Stimulated activated naive B cell treated with anti-CD40 and anti-IgM and Interleukin-4, amounts not matched to agents 10 μg/mL and 1 μg/mL and 100 μg/mL, for 72 hours (primary cell): ENCODE measurements around the gene MAEA.
A peak's percentile ranks its signal among the peaks of the same experiment; 100 is the strongest.

Experiments used
- ATAC-seq, 2 donors: fragments of 150-1000 bp; cut with Tn5 transposase; replicated peaks; 2 replicates each; pipeline ENCODE4 v1.10.0; 2021; ENCODE audit warnings: moderate library complexity in 1 of 2
- DNase-seq: peaks from one replicate; pipeline ENCODE4 v3.0.0; 2021
- H3K27ac Mint-ChIP-seq: one replicate; pipeline ENCODE4 v1.8.0; 2022; ENCODE audit warnings: mild to moderate bottlenecking, mixed read lengths
- H3K27me3 Mint-ChIP-seq, 2 donors: one replicate each; pipeline ENCODE4 v1.8.0; 2022; ENCODE audit warnings: mixed read lengths in 2 of 2
- H3K36me3 Mint-ChIP-seq, 2 donors: one replicate each; pipeline ENCODE4 v1.8.0; 2022; ENCODE audit warnings: mixed read lengths in 2 of 2, mild to moderate bottlenecking in 1 of 2
- H3K4me1 Mint-ChIP-seq, 2 donors: one replicate each; pipeline ENCODE4 v1.8.0; 2022; ENCODE audit warnings: mixed read lengths in 2 of 2, mild to moderate bottlenecking in 1 of 2
- H3K4me3 Mint-ChIP-seq, 2 donors: one replicate each; pipeline ENCODE4 v1.8.0; 2022; ENCODE audit warnings: mild to moderate bottlenecking in 2 of 2, mixed read lengths in 2 of 2, moderate library complexity in 1 of 2
- H3K9me3 Mint-ChIP-seq, 2 donors: one replicate each; pipeline ENCODE4 v1.8.0; 2022; ENCODE audit warnings: mixed read lengths in 2 of 2, mild to moderate bottlenecking in 1 of 2

The MAEA gene

GRCh38 chr4:1310031-1310795 lies 20.5 kb downstream of the MAEA start:
- Mint-ChIP-seq H3K9me3 (no peaks in the 10 kb centered on the region), H3K4me3 (no peak overlapping the region), H3K27ac (peak overlapping the region; percentile 69), H3K36me3 (peaks cover 38 to 57% of the 10 kb centered on the region in 2 donors), H3K27me3 (no peaks in the 10 kb centered on the region), H3K4me1 (peaks cover 41 to 50% of the 10 kb centered on the region in 2 donors)
- DNase-seq (no peak), ATAC-seq (no peak)

DNA sequence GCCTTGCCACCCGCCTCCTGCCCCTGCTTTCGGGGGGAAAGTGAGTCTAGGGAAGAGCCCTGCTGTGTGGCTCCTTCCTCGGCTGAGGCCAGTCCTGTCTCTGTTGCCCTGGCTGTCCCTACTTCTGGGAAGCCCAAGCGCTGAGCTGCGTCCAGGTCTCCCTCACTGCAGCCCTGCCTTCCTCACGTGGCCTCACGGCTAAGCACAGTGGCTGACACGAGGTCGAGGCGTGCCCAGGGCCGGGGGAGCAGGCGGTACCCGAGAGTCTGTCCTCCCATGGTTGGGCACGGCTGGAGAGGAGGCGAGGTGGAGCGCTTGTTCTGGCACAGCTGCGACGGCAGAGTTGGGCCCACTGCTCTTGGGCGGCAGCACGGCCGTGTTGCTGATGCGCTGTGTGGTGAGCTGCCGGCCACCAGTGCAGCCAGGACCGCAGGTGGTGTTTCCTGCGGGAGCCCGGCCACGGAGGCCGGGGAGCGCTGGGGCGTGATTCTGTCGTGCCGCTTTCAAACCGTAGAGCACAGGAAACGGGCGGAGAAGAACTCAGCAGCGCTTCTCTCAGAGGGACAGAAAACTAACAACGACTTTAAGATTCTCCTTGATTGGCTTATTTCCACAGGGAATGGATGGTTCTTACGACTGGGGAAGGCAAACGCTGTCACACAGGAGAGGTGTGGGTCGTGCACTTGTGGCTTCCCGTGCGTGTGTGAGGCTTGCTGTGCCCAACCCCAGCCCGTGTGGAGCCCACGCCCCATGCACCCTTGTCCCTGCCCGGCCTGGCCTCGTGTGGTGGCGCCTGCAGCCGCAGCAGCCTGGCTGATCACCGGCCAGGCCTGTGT lies 21.3 kb downstream of the MAEA start:
- peaks cover 36 to 45% of the 10 kb centered on the region in 2 donors for H3K4me1 Mint-ChIP-seq
- no peak for DNase-seq
- no peaks in the 10 kb centered on the region for H3K27me3 Mint-ChIP-seq
- H3K27ac Mint-ChIP-seq, result no peak overlapping the region
- H3K36me3 Mint-ChIP-seq, result peaks cover 41 to 54% of the 10 kb centered on the region in 2 donors
- H3K4me3 Mint-ChIP-seq, result no peak overlapping the region
- no peak for ATAC-seq
- H3K9me3 Mint-ChIP-seq, result no peaks in the 10 kb centered on the region

GRCh38 chr4:1312821-1313640 lies 23.3 kb downstream of the MAEA start:
- Mint-ChIP-seq H3K36me3 (peaks cover 50 to 60% of the 10 kb centered on the region in 2 donors), H3K27ac (no peak overlapping the region), H3K4me1 (peaks cover 20 to 30% of the 10 kb centered on the region in 2 donors)

GRCh38 chr4:1315306-1315705 lies 25.6 kb downstream of the MAEA start:
- ATAC-seq (no peak), DNase-seq (no peak)
- Mint-ChIP-seq H3K4me1 (peaks cover 6 to 8% of the 10 kb centered on the region in 2 donors), H3K27ac (no peak overlapping the region), H3K27me3 (no peaks in the 10 kb centered on the region), H3K36me3 (peaks cover 52 to 62% of the 10 kb centered on the region in 2 donors), H3K9me3 (no peaks in the 10 kb centered on the region), H3K4me3 (no peak overlapping the region)

More at GRCh38 chr4:1312821-1313640, 23.3 kb downstream of the MAEA start:
- Mint-ChIP-seq H3K27me3 (no peaks in the 10 kb centered on the region), H3K9me3 (no peaks in the 10 kb centered on the region), H3K4me3 (no peak overlapping the region)
- no peak for ATAC-seq
- DNase-seq, result no peak

DNA sequence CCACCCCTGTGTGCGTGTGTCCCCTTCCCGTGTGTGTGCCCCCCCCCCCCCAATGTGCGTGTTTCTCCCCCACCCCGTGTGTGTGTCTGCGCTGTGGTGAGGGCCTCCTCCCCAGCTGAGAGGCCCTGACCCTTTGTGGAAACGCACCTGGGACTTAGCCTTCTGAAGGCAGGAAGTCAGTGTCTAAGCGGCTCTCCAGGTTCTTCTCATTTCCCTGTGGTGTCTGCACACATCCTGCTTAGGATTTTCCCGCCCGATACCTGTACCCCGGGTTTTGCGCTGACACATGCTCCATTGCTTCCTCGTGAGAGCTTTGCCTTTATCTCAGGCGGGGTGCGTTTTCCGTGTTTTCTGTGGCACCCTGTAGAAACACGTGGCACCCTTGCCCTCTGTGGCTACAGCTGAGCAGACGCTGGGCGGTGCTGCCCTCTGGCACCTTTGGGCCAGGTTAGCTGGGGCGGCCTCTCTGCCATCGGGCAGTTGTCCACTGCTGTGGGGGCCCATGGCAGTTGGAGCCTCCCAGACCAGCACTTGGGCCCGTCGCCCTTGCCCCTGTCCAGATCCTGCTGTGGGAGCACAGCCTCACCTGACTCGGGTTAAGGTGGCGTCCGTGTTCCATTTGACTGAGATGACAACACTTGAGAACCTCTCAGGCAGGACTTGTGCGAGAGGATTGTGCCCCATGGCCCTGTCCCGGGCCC lies 26.3 kb downstream of the MAEA start:
- DNase-seq, result no peak
- no peak for ATAC-seq
- Mint-ChIP-seq H3K4me1 (peaks cover 4% of the 10 kb centered on the region in 2 donors), H3K4me3 (no peak overlapping the region), H3K27me3 (no peaks in the 10 kb centered on the region), H3K9me3 (no peaks in the 10 kb centered on the region), H3K36me3 (peaks cover 52 to 67% of the 10 kb centered on the region in 2 donors), H3K27ac (no peak overlapping the region)

DNA sequence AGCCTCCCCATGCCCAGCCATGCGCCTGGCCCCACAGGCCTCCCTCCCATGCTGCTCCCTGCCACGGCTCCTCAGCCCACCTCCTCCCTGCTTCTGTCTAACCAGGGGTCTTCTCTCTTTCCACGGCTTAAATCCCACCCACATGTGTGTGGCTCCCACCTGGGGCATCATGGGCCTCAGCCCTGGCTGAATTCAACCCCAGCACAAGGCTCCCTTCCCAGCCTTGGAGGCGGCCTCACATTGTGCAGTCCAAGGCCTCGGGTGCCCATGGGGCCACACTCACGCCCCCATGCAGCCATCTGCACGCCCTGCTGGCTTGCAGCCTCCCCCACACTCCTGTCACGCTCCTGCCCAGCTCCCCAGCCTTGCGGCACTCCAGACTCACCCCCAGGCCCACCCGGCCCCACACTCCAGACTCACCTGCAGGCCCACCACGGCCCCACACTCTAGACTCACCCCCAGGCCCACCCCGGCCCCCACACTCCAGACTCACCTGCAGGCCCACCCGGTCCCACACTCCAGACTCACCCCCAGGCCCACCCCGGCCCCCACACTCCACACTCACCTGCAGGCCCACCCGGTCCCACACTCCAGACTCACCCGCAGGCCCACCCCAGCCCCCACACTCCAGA lies 27.0 kb downstream of the MAEA start:
- no peak for ATAC-seq

GRCh38 chr4:1317177-1318045 lies 27.7 kb downstream of the MAEA start:
- Mint-ChIP-seq H3K4me3 (no peak overlapping the region), H3K27ac (no peak overlapping the region), H3K36me3 (peaks cover 48 to 69% of the 10 kb centered on the region in 2 donors), H3K27me3 (no peaks in the 10 kb centered on the region), H3K9me3 (no peaks in the 10 kb centered on the region), H3K4me1 (peaks cover 4% of the 10 kb centered on the region in 2 donors)
- ATAC-seq (no peak), DNase-seq (no peak)

More for the DNA sequence above, 27.0 kb downstream of the MAEA start:
- no peak for DNase-seq
- Mint-ChIP-seq H3K36me3 (peaks cover 53 to 69% of the 10 kb centered on the region in 2 donors), H3K4me3 (no peak overlapping the region), H3K9me3 (no peaks in the 10 kb centered on the region), H3K27ac (no peak overlapping the region), H3K4me1 (peaks cover 4% of the 10 kb centered on the region in 2 donors), H3K27me3 (no peaks in the 10 kb centered on the region)

DNA sequence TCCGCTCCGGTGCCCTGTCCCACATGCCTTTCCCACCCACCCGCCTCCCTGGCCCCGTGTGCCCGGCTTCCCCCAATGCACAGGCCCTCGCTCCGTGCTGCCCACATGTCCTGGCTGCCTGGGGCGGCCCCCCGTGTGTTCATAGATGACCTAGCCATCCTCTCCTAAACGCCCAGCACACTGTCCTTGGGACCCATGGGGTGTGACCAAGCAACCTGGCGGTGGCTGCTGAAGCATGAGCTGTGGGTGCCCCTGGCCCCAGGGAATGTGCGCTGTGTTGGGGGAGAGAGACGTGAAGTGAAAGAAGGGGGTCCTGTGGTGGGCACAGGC lies 28.3 kb downstream of the MAEA start:
- Mint-ChIP-seq H3K4me3 (no peak overlapping the region), H3K9me3 (no peaks in the 10 kb centered on the region), H3K27ac (peak overlapping the region; percentile 42), H3K27me3 (no peaks in the 10 kb centered on the region), H3K4me1 (peaks cover 4% of the 10 kb centered on the region in 2 donors), H3K36me3 (peaks cover 43 to 66% of the 10 kb centered on the region in 2 donors)
- no peak for DNase-seq
- no peak for ATAC-seq

DNA sequence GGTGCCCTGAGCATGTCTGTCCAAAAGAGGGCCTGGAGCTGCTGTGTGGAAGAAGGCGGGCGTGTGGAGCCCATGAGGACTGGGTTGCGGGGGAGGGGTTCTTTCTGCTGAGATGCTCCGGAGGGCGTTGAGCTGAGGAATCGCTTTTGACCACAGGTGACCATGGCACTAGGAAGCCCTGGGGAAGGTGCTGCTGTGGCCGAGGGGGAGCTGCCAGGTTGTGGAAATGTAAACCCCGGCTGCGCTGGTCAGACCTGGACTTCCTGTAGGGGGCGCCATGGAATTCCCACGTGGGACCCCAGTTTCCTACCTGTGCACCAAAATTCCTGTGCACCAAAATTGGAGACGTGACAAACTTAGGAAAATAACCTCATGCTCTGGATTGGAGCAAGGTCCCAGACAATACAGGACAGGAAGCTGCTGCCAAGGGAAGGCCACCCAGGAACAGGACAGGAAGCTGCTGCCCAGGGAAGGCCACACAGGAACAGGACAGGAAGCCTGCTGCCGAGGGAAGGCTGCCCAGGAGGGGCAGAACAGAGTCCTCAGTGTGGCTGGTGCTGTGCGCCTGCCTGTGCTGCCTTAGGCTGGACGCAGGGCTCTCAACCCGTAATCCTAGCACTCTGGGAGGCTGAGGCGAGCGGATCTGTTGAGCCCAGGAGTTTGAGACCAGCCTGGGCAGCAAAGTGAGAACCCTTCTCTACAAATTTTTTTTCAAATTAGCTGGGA lies 29.0 kb downstream of the MAEA start:
- Mint-ChIP-seq H3K27me3 (no peaks in the 10 kb centered on the region), H3K9me3 (no peaks in the 10 kb centered on the region), H3K27ac (peak overlapping the region; percentile 42), H3K4me3 (no peak overlapping the region), H3K4me1 (peaks cover 4% of the 10 kb centered on the region in 2 donors), H3K36me3 (peaks cover 37 to 62% of the 10 kb centered on the region in 2 donors)
- no peak for DNase-seq
- no peak for ATAC-seq

DNA sequence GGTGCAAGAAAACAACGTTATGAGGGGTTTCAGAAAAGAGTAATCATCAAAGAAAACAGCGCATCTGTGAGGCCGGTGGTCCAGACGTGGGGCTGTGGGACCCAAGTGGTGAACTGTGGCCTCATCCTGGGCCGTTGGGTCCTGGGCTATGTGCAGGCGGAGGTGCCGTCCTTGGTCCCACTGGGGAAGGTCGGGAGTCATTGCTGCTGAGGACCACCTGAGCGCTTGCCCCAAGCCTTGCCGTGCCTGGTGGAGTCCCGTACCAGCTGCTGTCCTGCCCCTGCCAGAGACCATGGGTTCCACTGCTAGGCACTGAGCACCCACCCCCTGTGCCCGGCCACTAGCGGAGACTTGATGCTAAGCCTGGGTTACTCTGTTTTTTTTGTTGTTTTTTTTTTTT lies 31.8 kb downstream of the MAEA start:
- peaks cover 21 to 47% of the 10 kb centered on the region in 2 donors for H3K36me3 Mint-ChIP-seq
- ATAC-seq, result no peak

DNA sequence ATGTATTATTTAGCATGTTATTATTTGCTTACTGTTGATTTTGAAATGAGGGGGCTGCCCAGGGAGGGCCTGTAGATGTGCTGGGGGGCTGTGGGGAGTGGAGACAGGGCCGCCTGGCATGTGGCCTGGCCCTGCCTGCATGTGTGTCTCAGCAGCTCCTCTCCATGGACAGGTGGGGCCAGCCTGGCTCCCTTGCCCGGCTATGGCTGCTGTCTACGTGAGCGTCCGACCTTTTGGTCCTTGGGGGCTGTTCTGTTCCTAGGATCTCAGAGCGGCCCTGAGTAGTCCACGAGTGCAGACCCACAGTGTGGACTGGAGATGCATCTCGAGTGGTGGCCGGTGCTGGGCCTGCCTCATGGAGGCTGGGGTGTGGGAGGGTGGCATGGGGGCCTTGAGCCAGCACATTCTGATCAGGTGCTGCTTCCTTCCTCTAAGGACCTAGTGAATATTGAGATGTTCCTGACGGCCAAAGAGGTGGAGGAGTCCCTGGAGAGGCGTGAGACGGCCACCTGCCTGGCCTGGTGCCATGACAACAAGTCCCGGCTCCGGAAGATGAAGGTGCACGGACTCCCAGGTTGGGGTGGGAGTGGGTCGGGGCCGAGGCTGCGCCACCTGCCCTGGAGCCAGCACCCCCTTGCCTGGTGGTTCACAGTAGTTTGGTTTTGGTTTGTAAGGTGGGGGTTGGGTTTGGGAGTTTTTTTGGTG lies 32.4 kb downstream of the MAEA start:
- Mint-ChIP-seq H3K4me1 (peaks cover 0 to 4% of the 10 kb centered on the region in 2 donors), H3K9me3 (no peaks in the 10 kb centered on the region), H3K27ac (no peak overlapping the region), H3K36me3 (peaks cover 23 to 44% of the 10 kb centered on the region in 2 donors), H3K4me3 (no peak overlapping the region), H3K27me3 (no peaks in the 10 kb centered on the region)
- no peak for DNase-seq
- no peak for ATAC-seq

More for the DNA sequence above, 31.8 kb downstream of the MAEA start:
- Mint-ChIP-seq H3K27me3 (no peaks in the 10 kb centered on the region), H3K9me3 (no peaks in the 10 kb centered on the region), H3K4me3 (no peak overlapping the region), H3K4me1 (peaks cover 0 to 4% of the 10 kb centered on the region in 2 donors), H3K27ac (no peak overlapping the region)
- DNase-seq, result no peak

- Mint-ChIP-seq H3K36me3 (peaks cover 14 to 33% of the 10 kb centered on the region in 2 donors), H3K4me3 (no peak overlapping the region), H3K27ac (no peak overlapping the region), H3K9me3 (no peaks in the 10 kb centered on the region), H3K4me1 (peaks cover 0 to under 1% of the 10 kb centered on the region in 2 donors), H3K27me3 (no peaks in the 10 kb centered on the region)
- ATAC-seq, result no peak
- no peak for DNase-seq
Measured at GRCh38 chr4:1323280-1323634, 33.6 kb downstream of the MAEA start.
